Stimulated activated CD8-positive, alpha-beta memory T cell treated with anti-CD3 and anti-CD28 coated beads, Interleukin-7, amount 100 ng/mL, for 24 hours (primary cell): ENCODE data around the gene VEGFA.
A peak's percentile ranks its signal among the peaks of the same experiment; 100 is the strongest.

ENCODE experiments used
- DNase-seq: peaks from one replicate; pipeline ENCODE4 v3.0.0-alpha.2; 2020; ENCODE audit warnings: low read depth

VEGFA gene

GRCh38 chr6:43769526-43770371 is at the start of gene VEGFA:
VEGFA (plus strand) TSS chr6:43770211.
- DNase-seq, result peak; percentile 82

DNA sequence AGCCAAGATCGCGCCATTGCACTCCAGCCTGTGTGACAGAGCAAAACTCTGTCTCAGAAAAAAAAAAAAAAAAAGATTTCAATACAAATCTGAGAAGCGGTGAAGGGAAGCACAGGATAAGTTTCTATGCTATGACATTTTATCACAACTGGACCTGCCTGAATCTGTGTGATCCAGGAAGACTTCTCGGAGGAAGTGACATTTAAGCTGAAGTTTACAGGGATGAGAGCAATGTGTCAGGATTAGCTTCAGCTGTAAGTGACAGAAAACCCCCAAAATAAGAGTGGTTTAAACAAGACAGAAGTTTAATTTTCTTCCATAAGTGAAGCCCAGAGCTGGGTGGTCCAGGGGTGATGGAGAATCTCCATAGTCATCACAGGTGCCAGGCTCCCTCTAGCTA is 49.0 kb upstream of the VEGFA start:
- DNase-seq, result no peak

- DNase-seq, result no peak
Measured at GRCh38 chr6:43722920-43723545, 47.0 kb upstream of the VEGFA start.

- peak; percentile 41 for DNase-seq
Measured at GRCh38 chr6:43723737-43724295, 46.2 kb upstream of the VEGFA start.

- DNase-seq, result no peak
Measured at GRCh38 chr6:43724354-43724753, 45.7 kb upstream of the VEGFA start.

- DNase-seq, result peak; percentile 52
Measured at GRCh38 chr6:43724914-43725642, 44.9 kb upstream of the VEGFA start.

DNA sequence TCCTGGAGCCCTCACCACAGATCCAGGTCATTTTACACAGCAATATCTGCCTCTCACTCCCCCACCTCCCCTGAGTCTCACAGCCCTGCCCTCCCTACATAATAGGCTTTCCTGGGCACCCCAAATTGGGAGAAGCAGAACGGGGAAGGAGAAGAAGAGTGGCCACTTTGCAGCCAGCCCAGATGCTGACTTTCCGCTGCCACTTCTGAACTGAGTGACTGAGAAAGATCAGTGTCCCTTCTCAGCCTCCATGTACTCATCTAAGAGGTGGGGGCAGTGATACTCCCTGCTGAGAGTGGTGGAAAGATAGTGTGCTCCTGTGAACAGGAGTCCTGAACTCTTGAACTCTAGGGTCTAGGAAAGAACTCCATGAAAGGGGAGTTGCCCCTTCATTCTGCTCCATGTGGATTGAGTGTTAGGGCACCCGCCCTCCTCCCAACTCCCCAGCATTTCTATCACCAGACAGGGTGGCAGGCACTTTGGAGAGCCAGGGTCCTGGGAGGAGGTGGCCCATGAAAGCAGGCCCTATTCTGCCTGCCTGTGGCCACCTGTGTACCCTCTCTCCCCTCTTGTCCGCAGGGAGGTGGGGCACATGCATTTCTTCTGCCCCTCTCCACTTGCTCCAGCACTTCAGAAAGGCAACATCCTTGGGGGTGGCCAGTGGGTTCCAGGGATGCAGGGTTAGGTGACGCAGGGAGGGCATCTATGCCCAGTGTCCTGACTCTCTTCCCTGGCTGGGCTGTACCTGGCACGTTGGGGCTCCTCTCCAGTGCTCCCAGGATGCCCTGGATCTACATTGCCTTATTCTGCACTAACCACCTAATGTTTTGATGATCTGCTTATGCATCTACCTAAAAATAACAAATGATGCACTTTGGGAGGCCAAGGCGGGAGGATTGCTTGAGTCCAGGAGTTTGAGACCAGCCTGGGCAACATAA is 44.1 kb upstream of the VEGFA start:
- DNase-seq, result no peak

- DNase-seq, result no peak
Measured at GRCh38 chr6:43727634-43728033, 42.4 kb upstream of the VEGFA start.

DNA sequence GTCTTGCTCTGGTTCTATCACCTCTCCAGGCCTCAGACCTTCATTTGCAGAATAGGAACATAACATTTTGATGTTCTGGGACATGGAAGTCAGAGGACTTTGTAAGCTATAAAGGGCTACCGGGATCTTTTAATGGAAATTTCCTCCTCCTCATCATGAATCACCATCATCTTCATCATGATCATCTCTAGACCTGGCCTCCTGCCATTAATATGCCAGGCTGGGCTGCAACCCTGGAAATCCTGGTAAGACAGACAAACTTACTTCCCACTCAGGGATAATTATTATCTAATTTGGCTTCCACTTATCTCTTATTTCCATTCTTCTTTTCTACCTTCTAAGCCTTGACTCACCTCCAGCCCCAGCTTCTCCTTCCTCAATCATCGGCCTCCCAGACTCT is 41.4 kb upstream of the VEGFA start:
- no peak for DNase-seq

DNA sequence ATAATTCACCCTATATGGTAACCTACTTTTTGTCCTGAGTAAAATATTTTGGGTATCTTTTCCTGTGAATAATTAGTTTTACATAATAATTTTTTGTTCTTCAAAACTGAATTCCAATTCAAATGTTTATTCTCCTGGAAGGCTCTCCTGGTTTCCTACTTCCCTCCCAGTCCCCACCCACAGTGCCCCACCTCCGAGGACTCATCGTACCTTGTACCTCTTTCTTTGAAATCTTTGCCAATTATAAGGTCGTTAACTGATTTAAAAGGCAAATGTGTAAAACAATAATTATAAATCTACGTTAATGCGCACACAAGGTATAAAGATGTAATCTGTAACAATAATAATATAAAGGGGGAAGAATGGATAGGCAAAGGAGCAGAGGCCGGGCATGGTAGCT is 40.5 kb upstream of the VEGFA start:
- DNase-seq, result no peak

GRCh38 chr6:43730634-43731033 is 39.4 kb upstream of the VEGFA start:
- DNase-seq, result no peak

DNA sequence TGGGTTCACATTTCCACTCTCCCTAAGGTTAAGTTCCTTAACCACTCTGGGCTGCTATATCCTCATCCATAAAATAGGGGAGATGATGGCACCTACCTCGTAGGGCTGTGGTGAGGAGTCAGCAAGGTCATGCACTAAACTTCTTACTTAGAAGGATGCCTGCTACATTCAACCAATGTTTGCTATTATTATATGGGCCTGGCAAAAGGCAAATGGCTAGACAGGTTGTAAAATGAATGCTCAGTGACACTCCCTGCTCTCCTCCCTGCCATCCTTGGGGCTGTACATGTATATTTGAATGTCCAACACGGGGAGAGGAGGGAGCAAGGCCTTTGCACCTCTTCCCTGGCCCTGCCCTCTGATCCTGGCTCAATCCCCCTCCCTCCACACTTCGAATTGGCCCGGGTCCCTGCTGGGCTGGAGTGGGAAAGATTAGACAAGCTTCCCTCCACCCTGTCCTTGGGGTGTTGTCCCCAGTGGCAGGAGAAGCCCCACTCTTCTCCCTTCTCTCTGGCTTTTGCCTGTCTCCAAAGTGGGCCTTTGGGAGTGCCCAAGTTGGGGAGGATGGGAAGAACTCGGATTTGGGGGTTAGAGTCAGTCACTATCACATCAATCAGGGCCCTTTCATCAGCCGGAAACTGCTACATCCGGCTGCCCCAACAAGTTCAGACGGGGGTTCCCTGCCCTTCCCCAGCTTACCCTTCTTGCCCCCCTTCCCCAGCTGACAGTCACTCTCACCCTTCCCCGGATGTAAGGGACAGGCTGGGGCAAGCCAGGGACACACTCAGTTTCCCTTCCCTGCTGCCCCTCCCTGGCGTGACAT is 36.3 kb upstream of the VEGFA start:
- no peak for DNase-seq

DNA sequence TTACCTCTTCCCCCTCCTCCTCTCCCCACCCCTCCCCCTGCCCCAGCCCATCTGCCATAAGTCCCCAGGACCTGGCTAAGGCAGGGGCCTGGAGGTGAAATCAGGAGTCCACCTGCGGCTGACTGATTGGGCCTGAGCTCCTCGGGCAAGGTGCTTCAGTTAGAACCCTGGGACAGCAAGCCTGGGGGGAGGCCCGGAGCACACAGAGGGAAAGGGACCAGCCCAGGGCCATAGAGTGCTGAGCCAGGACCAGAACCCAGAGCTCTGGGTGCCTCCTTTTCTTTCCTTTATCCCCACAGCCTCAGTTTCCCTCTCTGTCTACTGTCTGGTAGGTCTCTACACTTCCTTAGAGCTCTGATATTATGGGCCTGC is 35.7 kb upstream of the VEGFA start:
- DNase-seq, result no peak

GRCh38 chr6:43735642-43736199 is 34.3 kb upstream of the VEGFA start:
- DNase-seq, result no peak

DNA sequence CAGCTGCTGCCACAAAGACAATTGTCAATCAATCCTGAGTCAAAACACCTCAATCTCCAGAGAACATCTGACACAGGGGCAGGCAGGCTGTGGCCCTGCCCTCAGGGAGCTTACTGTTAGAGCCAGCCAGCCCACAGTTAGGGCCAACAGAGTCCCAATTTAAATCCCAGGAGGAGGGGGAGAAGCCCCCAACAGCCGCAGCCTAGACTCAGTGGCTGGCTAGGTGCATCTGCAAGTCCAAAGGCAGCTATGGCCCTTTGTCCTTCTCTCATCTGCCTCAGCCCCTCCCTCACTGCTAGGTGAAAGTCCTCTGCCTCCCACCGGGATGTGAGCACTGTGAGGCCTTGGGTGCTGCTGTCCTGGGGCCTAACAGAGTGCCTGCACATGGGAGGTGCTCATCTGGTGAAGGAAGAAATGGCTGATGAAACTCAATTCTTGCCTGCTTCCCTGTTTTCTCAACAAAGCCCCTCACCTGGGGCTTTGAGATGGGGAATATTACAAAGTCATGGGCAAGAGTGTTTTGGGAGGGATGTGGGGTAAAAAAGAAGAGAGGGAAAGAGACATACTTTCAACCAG is 33.7 kb upstream of the VEGFA start:
- no peak for DNase-seq

DNA sequence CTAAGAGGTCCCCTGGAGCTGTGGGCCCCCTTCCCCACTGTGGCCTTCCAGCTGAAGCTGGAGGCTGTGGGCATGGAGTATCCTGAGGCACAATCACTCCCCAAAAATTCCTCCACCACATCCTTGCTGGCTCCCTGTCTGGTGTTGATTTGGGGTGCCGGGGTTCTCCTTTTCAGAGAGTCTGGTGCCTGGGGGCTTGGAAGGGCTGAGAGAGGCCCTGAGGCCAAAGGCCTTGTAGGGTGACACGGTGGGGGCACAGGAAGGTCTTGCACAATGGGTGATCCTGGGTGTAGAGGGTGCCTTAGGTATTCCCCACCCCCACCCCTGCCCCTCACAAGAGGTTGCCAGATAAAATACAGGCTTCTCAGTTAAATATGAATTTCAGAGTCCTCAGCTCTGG is 33.2 kb upstream of the VEGFA start:
- no peak for DNase-seq

DNA sequence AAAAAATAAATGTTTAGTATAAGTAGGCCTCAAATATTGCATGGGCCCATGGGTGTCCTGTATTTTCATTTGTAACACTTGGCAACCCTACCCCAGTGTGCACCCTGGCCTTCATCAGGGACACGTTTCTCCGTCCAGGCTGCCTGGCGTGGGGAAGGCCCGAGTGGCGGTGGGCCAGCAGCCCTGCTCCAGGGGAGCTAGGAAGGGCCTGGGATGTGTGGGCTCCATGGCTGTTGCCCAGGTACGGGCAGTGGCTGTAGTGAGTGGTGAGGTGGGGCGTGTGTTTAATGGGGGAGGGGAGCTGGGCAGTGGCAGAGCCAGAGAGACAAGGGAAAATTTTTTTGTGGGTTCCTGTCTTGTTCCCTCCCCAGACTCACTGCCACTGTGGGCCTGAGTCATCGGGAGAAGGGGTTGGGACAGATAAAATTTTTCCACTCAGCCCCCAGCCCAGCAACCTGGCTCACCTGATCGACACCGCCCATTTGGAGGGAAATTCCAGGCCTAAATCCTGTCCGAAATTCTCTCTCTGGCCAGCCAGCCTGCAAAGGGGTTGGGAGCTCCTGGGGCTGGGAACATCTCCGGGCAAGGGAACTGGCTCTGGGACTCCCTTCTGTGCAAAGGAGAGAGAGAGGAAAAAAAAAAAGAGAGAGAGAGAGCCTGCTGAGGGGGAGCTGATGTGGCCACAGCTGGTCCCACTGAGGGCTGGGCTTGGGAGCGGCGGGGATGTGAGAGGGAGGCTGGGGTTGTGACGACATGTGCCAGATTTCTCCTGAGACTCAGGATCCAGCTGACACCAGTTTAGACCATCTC is 32.5 kb upstream of the VEGFA start:
- DNase-seq, result no peak

GRCh38 chr6:43738267-43738676 is 31.7 kb upstream of the VEGFA start:
- no peak for DNase-seq
